DOHH2 (cell line): ENCODE results near the gene BASP1.

Experiments
- H3F3A ChIP-seq: fragments of 200-600 bp; sonication (generic), shearing (Covaris generic); 2 replicates; pipeline ENCODE4 v1.6.0; 2016; ENCODE audit warnings: antibody characterized with exemption, mild to moderate bottlenecking; ENCODE audit not compliant: control insufficient read depth, insufficient read depth
- H3K27ac ChIP-seq: fragments of 200-600 bp; sonication (generic); 2 replicates; pipeline ENCODE4 v1.5.1; 2014; ENCODE audit warnings: low read depth, mild to moderate bottlenecking, low read length, moderate library complexity
- H3K27me3 ChIP-seq: fragments of 200-600 bp; sonication (generic); 2 replicates; pipeline ENCODE4 v1.6.1; 2014; ENCODE audit warnings: mild to moderate bottlenecking, low read length, mixed read lengths; ENCODE audit not compliant: control insufficient read depth
- H3K36me3 ChIP-seq: fragments of 200-600 bp; sonication (generic); 2 replicates; pipeline ENCODE4 v1.6.1; 2014; ENCODE audit warnings: mild to moderate bottlenecking, low read length, moderate library complexity, mixed read lengths; ENCODE audit not compliant: control insufficient read depth
- H3K4me1 ChIP-seq: fragments of 200-600 bp; sonication (generic); 2 replicates; pipeline ENCODE4 v1.6.1; 2014; ENCODE audit warnings: mild to moderate bottlenecking, low read length, mixed read lengths; ENCODE audit not compliant: control insufficient read depth
- H3K4me2 ChIP-seq: fragments of 200-600 bp; sonication (generic); 2 replicates; pipeline ENCODE4 v1.6.0; 2014; ENCODE audit warnings: mild to moderate bottlenecking, low read length, moderate library complexity
- H3K4me3 ChIP-seq: fragments of 200-600 bp; sonication (generic); 2 replicates; pipeline ENCODE4 v1.5.1; 2014; ENCODE audit warnings: mild to moderate bottlenecking, low read length, mixed read lengths
- H3K79me2 ChIP-seq: fragments of 200-600 bp; sonication (generic); 2 replicates; pipeline ENCODE4 v1.6.1; 2014; ENCODE audit warnings: mild to moderate bottlenecking, low read length, mixed read lengths; ENCODE audit not compliant: control insufficient read depth
- H3K9me2 ChIP-seq: fragments of 200-600 bp; sonication (generic); replicated peaks from 2 replicates; pipeline ENCODE4 v1.6.1; 2014; ENCODE audit warnings: mild to moderate bottlenecking, low read length, mixed read lengths; ENCODE audit not compliant: control insufficient read depth
- H3K9me3 ChIP-seq: fragments of 200-600 bp; sonication (generic); 2 replicates; pipeline ENCODE4 v1.6.1; 2014; ENCODE audit warnings: antibody characterized with exemption, low read length, mixed read lengths; ENCODE audit not compliant: control insufficient read depth, insufficient read depth
- H4K20me1 ChIP-seq: fragments of 200-600 bp; sonication (generic); 2 replicates; pipeline ENCODE4 v1.6.0; 2014; ENCODE audit warnings: low read depth, mild to moderate bottlenecking, antibody characterized with exemption, low read length, moderate library complexity; ENCODE audit not compliant: control insufficient read depth, insufficient read depth
- CTCF ChIP-seq: fragments of 200-600 bp; sonication (generic); IDR thresholded peaks from one replicate; pipeline ENCODE4 v1.5.1; 2014; ENCODE audit warnings: antibody characterized with exemption, mild to moderate bottlenecking, low read depth, low read length; ENCODE audit not compliant: poor library complexity, severe bottlenecking
- EZH2phosphoT487 ChIP-seq: fragments of 200-600 bp; sonication (generic); IDR thresholded peaks from 2 replicates; pipeline ENCODE4 v1.6.1; 2017; ENCODE audit warnings: borderline replicate concordance, mild to moderate bottlenecking, antibody characterized with exemption, low read length, moderate library complexity, mixed read lengths

BASP1 gene

GRCh38 chr5:17182981-17183380, 34.5 kb upstream of the BASP1 start:
- no peaks in the 10 kb centered on the region for H3F3A ChIP-seq
- no peak overlapping the region for H3K27ac ChIP-seq
- no peaks in the 10 kb centered on the region for H3K27me3 ChIP-seq
- no peaks in the 10 kb centered on the region for H3K79me2 ChIP-seq
- H3K4me2 ChIP-seq: no peak overlapping the region
- no peak for TF ChIP-seq CTCF
- TF ChIP-seq EZH2phosphoT487: no peak
- H3K4me1 ChIP-seq: no peaks in the 10 kb centered on the region
- no peaks in the 10 kb centered on the region for H3K36me3 ChIP-seq
- H3K9me2 ChIP-seq: no peaks in the 10 kb centered on the region
- no peaks in the 10 kb centered on the region for H3K9me3 ChIP-seq
- H3K4me3 ChIP-seq: no peak overlapping the region
- no peaks in the 10 kb centered on the region for H4K20me1 ChIP-seq

- H3K4me1 ChIP-seq: no peaks in the 10 kb centered on the region
- H3K4me3 ChIP-seq: no peak overlapping the region
- no peaks in the 10 kb centered on the region for H3K79me2 ChIP-seq
- no peak overlapping the region for H3K27ac ChIP-seq
- TF ChIP-seq CTCF: no peak
- TF ChIP-seq EZH2phosphoT487: no peak
- no peak overlapping the region for H3K4me2 ChIP-seq
- no peaks in the 10 kb centered on the region for H3K9me2 ChIP-seq
- no peaks in the 10 kb centered on the region for H3F3A ChIP-seq
- H4K20me1 ChIP-seq: no peaks in the 10 kb centered on the region
- no peaks in the 10 kb centered on the region for H3K9me3 ChIP-seq
- no peaks in the 10 kb centered on the region for H3K27me3 ChIP-seq
- no peaks in the 10 kb centered on the region for H3K36me3 ChIP-seq
Measured at GRCh38 chr5:17183831-17184230, 33.6 kb upstream of the BASP1 start.

- Histone ChIP-seq H3K36me3 (no peaks in the 10 kb centered on the region), H3F3A (no peaks in the 10 kb centered on the region), H3K27me3 (no peaks in the 10 kb centered on the region), H3K27ac (no peak overlapping the region), H3K4me3 (no peak overlapping the region), H3K9me3 (no peaks in the 10 kb centered on the region), H3K79me2 (no peaks in the 10 kb centered on the region), H3K9me2 (no peaks in the 10 kb centered on the region), H4K20me1 (no peaks in the 10 kb centered on the region), H3K4me2 (no peak overlapping the region), H3K4me1 (no peaks in the 10 kb centered on the region)
- TF ChIP-seq EZH2phosphoT487: no peak
- TF ChIP-seq CTCF: no peak
Measured at GRCh38 chr5:17184588-17184987, 32.8 kb upstream of the BASP1 start.

GRCh38 chr5:17185349-17185748, 32.1 kb upstream of the BASP1 start:
- Histone ChIP-seq H3K4me3 (no peak overlapping the region), H3K27me3 (no peaks in the 10 kb centered on the region), H3K79me2 (no peaks in the 10 kb centered on the region), H3K36me3 (no peaks in the 10 kb centered on the region), H3K9me3 (no peaks in the 10 kb centered on the region), H3K27ac (no peak overlapping the region), H3F3A (no peaks in the 10 kb centered on the region), H3K4me2 (no peak overlapping the region), H4K20me1 (no peaks in the 10 kb centered on the region), H3K9me2 (no peaks in the 10 kb centered on the region), H3K4me1 (no peaks in the 10 kb centered on the region)
- TF ChIP-seq EZH2phosphoT487 (no peak), CTCF (no peak)
